ENCODE measurements around the gene DCLRE1B.

DCLRE1B gene

DNA sequence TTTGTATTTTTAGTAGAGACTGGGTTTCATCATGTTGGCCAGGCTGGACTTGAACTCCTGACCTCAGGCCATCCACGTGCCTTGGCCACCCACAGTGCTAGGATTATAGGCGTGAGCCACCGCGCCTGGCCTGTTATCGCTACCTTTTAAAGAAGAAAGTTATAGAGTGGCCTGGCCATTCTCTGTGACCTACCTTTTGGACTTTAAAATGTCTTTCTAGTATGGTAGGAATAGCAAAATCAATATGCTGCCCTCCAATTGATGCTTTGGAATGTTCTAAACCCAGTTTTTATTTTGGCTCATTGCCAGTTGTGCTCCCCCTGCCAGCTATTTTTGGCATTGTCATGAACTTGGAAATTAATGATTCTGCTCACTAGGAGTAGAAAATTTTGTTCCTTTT lies 43.9 kb downstream of the DCLRE1B start:
- in situ Hi-C loops (cut with MboI; ENCODE audit: low sequenced_read_pairs, unreplicated experiment) = no loop called here
- TF ChIP-seq, protein P1, sequence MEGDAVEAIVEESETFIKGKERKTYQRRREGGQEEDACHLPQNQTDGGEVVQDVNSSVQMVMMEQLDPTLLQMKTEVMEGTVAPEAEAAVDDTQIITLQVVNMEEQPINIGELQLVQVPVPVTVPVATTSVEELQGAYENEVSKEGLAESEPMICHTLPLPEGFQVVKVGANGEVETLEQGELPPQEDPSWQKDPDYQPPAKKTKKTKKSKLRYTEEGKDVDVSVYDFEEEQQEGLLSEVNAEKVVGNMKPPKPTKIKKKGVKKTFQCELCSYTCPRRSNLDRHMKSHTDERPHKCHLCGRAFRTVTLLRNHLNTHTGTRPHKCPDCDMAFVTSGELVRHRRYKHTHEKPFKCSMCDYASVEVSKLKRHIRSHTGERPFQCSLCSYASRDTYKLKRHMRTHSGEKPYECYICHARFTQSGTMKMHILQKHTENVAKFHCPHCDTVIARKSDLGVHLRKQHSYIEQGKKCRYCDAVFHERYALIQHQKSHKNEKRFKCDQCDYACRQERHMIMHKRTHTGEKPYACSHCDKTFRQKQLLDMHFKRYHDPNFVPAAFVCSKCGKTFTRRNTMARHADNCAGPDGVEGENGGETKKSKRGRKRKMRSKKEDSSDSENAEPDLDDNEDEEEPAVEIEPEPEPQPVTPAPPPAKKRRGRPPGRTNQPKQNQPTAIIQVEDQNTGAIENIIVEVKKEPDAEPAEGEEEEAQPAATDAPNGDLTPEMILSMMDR (IDR thresholded peaks at IDR 0.05; ENCODE audit: borderline replicate concordance, control extremely low read depth, extremely low read depth, insufficient read depth, missing control alignments) = no peak
- DNase-seq (ENCODE audit: low spot score) = no peak

DNA sequence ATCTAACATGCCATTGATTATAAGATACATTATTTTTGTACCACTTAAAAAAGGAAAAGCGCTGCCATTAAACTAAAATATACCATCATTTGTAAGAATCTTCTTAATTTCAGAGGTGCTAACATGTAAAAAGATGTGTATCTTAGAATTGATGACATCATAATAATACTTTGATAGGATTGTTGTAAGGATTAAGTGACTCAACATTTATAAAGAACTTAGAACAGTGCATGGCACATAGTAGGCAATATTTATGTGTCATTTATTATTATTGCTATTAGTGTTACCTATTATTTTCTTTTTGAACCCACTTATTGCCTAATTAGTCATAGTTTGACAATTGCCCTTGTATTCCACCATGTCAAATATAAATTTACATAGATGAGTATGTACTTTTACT lies 45.8 kb downstream of the DCLRE1B start:
- in situ Hi-C loops (cut with MboI; ENCODE audit: low sequenced_read_pairs, unreplicated experiment) = no loop called here
- TF ChIP-seq, protein P1 (IDR thresholded peaks at IDR 0.05; ENCODE audit: borderline replicate concordance, control extremely low read depth, extremely low read depth, insufficient read depth, missing control alignments) = no peak

DNA sequence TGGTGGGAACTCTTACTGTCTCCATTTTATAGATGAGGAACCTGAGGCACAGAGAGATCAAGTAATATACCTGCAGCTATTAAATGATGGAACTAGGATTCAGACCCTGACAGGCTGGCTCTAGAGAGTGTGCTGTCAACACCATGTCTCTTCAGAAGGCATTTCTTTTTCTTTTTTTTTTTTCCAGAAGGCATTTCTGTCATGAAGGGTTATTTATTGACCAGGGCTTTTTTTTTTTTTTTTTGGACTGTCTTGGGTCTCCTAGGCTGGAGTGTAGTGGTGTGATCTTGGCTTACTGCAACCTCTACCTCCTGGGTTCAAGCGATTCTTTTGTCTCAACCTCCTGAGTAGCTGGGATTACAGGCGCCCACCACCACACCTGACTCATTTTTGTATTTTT lies 46.6 kb downstream of the DCLRE1B start:
- in situ Hi-C loops (cut with MboI; ENCODE audit: low sequenced_read_pairs, unreplicated experiment) = no loop called here
- no peak for DNase-seq (ENCODE audit: low spot score)
- TF ChIP-seq, protein P1 (IDR thresholded peaks at IDR 0.05; ENCODE audit: borderline replicate concordance, control extremely low read depth, extremely low read depth, insufficient read depth, missing control alignments) = no peak

More for the DNA sequence above, 45.8 kb downstream of the DCLRE1B start:
- DNase-seq (ENCODE audit: low spot score) = no peak

DNA sequence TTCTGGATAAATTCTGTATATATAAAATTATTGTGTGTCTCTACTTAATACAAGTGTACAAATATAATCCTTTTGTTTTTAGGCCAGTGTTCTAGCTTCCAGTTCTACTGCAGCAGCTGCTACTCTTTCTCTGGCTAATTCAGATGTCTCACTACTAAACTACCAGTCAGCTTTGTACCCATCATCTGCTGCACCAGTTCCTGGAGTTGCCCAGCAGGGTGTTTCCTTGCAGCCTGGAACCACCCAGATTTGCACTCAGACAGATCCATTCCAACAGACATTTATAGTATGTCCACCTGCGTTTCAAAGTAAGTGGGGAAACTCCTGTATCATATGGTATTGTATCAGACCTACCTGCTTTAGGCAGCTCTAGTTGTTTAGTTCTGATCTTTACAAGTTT lies 52.9 kb downstream of the DCLRE1B start:
- in situ Hi-C loops (cut with MboI; ENCODE audit: low sequenced_read_pairs, unreplicated experiment) = no loop called here
- DNase-seq (ENCODE audit: low spot score) = no peak
- TF ChIP-seq, protein P1 (IDR thresholded peaks at IDR 0.05; ENCODE audit: borderline replicate concordance, control extremely low read depth, extremely low read depth, insufficient read depth, missing control alignments) = no peak

DNA sequence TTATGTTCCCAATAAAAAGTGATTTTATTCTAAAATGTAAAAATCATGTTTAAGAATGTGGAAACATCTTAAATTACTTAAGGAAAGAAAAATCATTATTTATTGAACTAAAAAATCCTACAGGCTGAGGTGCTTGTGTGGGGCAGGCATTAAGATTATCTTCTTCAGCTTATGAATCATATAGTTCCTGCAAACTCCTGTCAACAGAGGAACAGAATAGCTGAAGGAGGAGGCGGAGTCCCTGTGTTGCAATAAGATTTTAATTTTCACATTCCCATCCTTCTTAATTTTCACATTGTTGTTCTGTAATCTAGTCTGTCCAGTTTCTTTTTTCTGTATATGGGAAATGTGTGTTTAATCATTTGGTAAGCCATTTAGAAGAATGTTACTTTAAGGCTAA lies 53.6 kb downstream of the DCLRE1B start:
- DNase-seq (ENCODE audit: low spot score) = no peak
- in situ Hi-C loops (cut with MboI; ENCODE audit: low sequenced_read_pairs, unreplicated experiment) = no loop called here
- TF ChIP-seq, protein P1 (IDR thresholded peaks at IDR 0.05; ENCODE audit: borderline replicate concordance, control extremely low read depth, extremely low read depth, insufficient read depth, missing control alignments) = no peak

DNA sequence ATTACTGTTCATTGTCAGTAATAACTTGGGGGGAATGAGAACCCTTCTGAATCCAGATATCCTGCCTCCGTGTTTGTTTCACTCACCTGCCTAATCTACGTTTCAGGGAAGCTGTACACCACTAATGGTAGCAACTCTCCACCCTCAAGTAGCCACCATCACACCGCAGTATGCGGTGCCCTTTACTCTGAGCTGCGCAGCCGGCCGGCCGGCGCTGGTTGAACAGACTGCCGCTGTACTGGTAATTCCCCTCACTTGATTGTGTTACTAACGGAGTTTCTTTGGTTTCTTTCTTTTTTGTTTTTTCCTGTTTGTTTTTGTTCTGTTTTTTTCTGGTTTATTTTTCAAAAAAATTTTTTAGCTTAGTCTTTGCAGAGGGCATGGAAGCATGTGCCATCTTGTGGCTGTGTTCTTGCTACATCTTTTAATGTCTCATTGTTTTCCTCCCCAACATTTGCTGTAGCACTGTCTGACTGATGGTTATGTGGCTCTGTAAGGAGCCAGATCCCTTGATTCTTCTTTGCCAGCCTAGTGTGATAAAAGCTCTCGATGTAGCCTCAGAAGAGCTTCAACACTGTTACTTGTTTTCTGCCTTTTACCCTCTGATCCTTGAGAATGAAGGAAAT lies 58.3 kb downstream of the DCLRE1B start:
- TF ChIP-seq, protein P1 (IDR thresholded peaks at IDR 0.05; ENCODE audit: borderline replicate concordance, control extremely low read depth, extremely low read depth, insufficient read depth, missing control alignments) = no peak
- in situ Hi-C loops (cut with MboI; ENCODE audit: low sequenced_read_pairs, unreplicated experiment) = no loop called here
- no peak for DNase-seq (ENCODE audit: low spot score)

All from GM13976 (cell line).